WERI-Rb-1 (cell line): ENCODE data around the gene CEP350.
"Not testable (repeated sequence)": the region's sequence is repeated elsewhere in the genome, so short reads cannot be mapped to it uniquely, and the experiment has no call there.

ENCODE experiments used
- DNase-seq: peaks from one replicate; pipeline ENCODE4 v3.0.0-alpha.2; 2020
- H3K27ac ChIP-seq: fragments of 250-450 bp; sonication (Bioruptor Pico); 2 replicates; pipeline ENCODE4 v1.5.1; 2020; ENCODE audit warnings: mild to moderate bottlenecking, moderate library complexity
- H3K27me3 ChIP-seq: fragments of 250-450 bp; sonication (Bioruptor Pico); 2 replicates; pipeline ENCODE4 v1.5.1; 2021; ENCODE audit warnings: mild to moderate bottlenecking, low read depth, moderate library complexity; ENCODE audit not compliant: insufficient read depth, severe bottlenecking
- H3K36me3 ChIP-seq: fragments of 250-450 bp; sonication (Bioruptor Pico); 2 replicates; pipeline ENCODE4 v1.5.1; 2020; ENCODE audit warnings: mild to moderate bottlenecking, moderate library complexity
- H3K4me3 ChIP-seq: 2 replicates; pipeline ENCODE4 v1.5.1; 2011; ENCODE audit warnings: low read depth, mild to moderate bottlenecking, control low read depth, low read length
- H3K9me3 ChIP-seq: fragments of 250-450 bp; sonication (Bioruptor Pico); 2 replicates; pipeline ENCODE4 v1.5.1; 2021; ENCODE audit warnings: mild to moderate bottlenecking, moderate library complexity; ENCODE audit not compliant: severe bottlenecking
- TF ChIP-seq, protein P1 (sequence below): IDR thresholded peaks from 2 replicates; pipeline ENCODE4 v1.5.1; 2011; ENCODE audit warnings: low read depth, mild to moderate bottlenecking, control low read depth, inconsistent platforms, low read length

The CEP350 gene

GRCh38 chr1:180003026-180003695 is 48.6 kb downstream of the CEP350 start:
- Histone ChIP-seq H3K27me3 (no peaks in the 10 kb centered on the region), H3K9me3 (peaks cover 3% of the 10 kb centered on the region), H3K27ac (no peak overlapping the region), H3K4me3 (no peak overlapping the region), H3K36me3 (peaks cover 42% of the 10 kb centered on the region)
- TF ChIP-seq, protein P1, sequence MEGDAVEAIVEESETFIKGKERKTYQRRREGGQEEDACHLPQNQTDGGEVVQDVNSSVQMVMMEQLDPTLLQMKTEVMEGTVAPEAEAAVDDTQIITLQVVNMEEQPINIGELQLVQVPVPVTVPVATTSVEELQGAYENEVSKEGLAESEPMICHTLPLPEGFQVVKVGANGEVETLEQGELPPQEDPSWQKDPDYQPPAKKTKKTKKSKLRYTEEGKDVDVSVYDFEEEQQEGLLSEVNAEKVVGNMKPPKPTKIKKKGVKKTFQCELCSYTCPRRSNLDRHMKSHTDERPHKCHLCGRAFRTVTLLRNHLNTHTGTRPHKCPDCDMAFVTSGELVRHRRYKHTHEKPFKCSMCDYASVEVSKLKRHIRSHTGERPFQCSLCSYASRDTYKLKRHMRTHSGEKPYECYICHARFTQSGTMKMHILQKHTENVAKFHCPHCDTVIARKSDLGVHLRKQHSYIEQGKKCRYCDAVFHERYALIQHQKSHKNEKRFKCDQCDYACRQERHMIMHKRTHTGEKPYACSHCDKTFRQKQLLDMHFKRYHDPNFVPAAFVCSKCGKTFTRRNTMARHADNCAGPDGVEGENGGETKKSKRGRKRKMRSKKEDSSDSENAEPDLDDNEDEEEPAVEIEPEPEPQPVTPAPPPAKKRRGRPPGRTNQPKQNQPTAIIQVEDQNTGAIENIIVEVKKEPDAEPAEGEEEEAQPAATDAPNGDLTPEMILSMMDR, result no peak
- DNase-seq, result no peak

DNA sequence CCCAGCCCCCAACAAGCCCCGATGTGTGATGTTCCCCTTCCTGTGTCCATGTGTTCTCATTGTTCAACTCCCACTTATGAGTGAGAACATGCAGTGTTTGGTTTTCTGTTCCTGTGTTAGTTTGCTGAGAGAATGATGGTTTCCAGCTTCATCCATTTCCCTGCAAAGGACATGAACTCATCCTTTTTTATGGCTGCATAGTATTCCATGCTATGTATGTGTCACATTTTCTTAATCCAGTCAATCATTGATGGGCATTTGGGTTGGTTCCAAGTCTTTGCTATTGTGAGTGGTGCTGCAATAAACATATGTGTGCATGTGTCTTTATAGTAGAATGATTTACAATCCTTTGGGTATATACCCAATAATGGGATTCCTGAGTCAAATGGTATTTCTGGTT is 52.2 kb downstream of the CEP350 start:
- DNase-seq, H3K27me3 ChIP-seq, H3K27ac ChIP-seq, H3K9me3 ChIP-seq, H3K4me3 ChIP-seq: not testable (repeated sequence)
- H3K36me3 ChIP-seq, result peaks cover 30% of the 10 kb centered on the region

DNA sequence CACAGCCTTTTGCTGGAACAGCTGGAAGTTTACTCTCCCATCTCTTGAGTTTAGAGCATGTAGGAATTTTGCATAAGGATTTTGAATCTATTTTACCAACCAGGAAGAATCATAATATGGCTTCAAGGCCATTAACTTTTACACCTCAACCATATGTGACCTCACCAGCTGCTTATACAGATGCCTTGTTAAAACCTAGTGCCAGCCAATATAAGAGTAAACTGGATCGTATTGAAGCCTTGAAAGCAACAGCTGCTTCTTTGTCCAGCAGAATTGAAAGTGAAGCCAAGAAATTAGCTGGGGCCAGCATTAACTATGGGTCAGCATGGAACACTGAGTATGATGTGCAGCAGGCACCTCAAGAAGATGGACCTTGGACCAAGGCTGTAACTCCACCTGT is 65.4 kb downstream of the CEP350 start:
- TF ChIP-seq, protein P1, result no peak
- no peak for DNase-seq
- peaks cover 91% of the 10 kb centered on the region for H3K36me3 ChIP-seq
- no peak overlapping the region for H3K4me3 ChIP-seq
- H3K27ac ChIP-seq, result no peak overlapping the region
- no peaks in the 10 kb centered on the region for H3K9me3 ChIP-seq
- no peaks in the 10 kb centered on the region for H3K27me3 ChIP-seq

- Histone ChIP-seq H3K27ac (no peak overlapping the region), H3K27me3 (no peaks in the 10 kb centered on the region), H3K36me3 (peaks cover 71% of the 10 kb centered on the region), H3K9me3 (no peaks in the 10 kb centered on the region), H3K4me3 (no peak overlapping the region)
- TF ChIP-seq, protein P1, result no peak
- no peak for DNase-seq
These were observed 71.9 kb downstream of the CEP350 start for GRCh38 chr1:180026556-180026955.

GRCh38 chr1:180027949-180028445 is 73.4 kb downstream of the CEP350 start:
- DNase-seq, result no peak
- H3K27ac ChIP-seq, result no peak overlapping the region
- no peak overlapping the region for H3K4me3 ChIP-seq
- H3K36me3 ChIP-seq, result peaks cover 57% of the 10 kb centered on the region
- no peaks in the 10 kb centered on the region for H3K9me3 ChIP-seq
- TF ChIP-seq, protein P1, result no peak
- no peaks in the 10 kb centered on the region for H3K27me3 ChIP-seq

DNA sequence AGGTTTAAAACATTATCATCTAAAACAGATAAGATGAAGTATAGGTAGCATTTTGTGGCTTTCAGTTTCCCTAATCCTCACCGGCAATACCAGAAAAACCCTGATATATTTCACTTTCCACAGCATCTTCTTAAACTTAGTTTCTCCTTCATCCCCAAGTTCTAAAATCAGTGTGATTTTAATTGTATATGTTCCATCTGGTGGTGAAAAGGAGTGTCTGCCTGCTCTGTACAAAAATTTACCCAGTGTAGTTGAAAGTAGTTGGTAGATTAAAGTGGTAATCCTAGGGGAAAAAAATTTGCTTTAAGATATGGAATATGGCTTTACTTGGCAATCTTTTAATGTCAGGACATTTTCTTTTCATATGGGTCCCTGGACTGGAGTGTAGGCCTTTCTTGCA is 74.3 kb downstream of the CEP350 start:
- no peaks in the 10 kb centered on the region for H3K9me3 ChIP-seq
- no peak overlapping the region for H3K4me3 ChIP-seq
- TF ChIP-seq, protein P1, result no peak
- H3K27ac ChIP-seq, result no peak overlapping the region
- peaks cover 54% of the 10 kb centered on the region for H3K36me3 ChIP-seq
- H3K27me3 ChIP-seq, result no peaks in the 10 kb centered on the region
- DNase-seq, result no peak
